Measurements from ENCODE around the gene NDRG3. TPM values are rescaled to one million over a fixed set of nuclear protein-coding genes. Genes with fewer than 3 reads are reported as not detected.

The NDRG3 gene
- polyA plus RNA-seq, 1 donor from 2014 or later: 61.0 TPM

GRCh38 chr20:36624068-36624943, 121.6 kb downstream of the NDRG3 start:
- H3K4me3 ChIP-seq (ENCODE audit: low read length): no peak overlapping the region
- no peaks in the 10 kb centered on the region for H3K9me2 ChIP-seq (ENCODE audit: insufficient read depth, low read length)
- H3F3A ChIP-seq (ENCODE audit: insufficient read depth, low read length, poor library complexity, severe bottlenecking): no peaks in the 10 kb centered on the region
- H2AFZ ChIP-seq (ENCODE audit: low read depth, low read length): no peak overlapping the region
- H3K27ac ChIP-seq (ENCODE audit: low read length): no peak overlapping the region
- no peak overlapping the region for H3K9ac ChIP-seq (ENCODE audit: low read length)
- H3K27me3 ChIP-seq (ENCODE audit: insufficient read depth, low read depth, low read length): no peaks in the 10 kb centered on the region
- TF ChIP-seq POLR2AphosphoS5 (IDR thresholded peaks at IDR 0.05) (no peak), RAD21 (conservative IDR thresholded peaks at IDR 0.05) (no peak), EP300 (conservative IDR thresholded peaks at IDR 0.05; ENCODE audit: poor library complexity, severe bottlenecking) (no peak), MXI1 (conservative IDR thresholded peaks at IDR 0.05; ENCODE audit: poor library complexity, severe bottlenecking) (no peak), TAF1 (IDR thresholded peaks at IDR 0.05; ENCODE audit: low read depth) (no peak), EZH2 (IDR thresholded peaks at IDR 0.05; ENCODE audit: borderline replicate concordance, insufficient read depth, low read length, poor library complexity, severe bottlenecking) (no peak), CTCF (IDR thresholded peaks at IDR 0.05; ENCODE audit: poor library complexity, severe bottlenecking) (no peak), REST (IDR thresholded peaks at IDR 0.05; ENCODE audit: borderline replicate concordance) (no peak), SMC3 (conservative IDR thresholded peaks at IDR 0.05; ENCODE audit: poor library complexity) (no peak)
- H3K4me2 ChIP-seq (ENCODE audit: low read length): no peak overlapping the region
- no peaks in the 10 kb centered on the region for H3K79me2 ChIP-seq (replicated peaks; ENCODE audit: insufficient read depth, low read length)
- no peaks in the 10 kb centered on the region for H3K9me3 ChIP-seq (ENCODE audit: low read length)
- no peaks in the 10 kb centered on the region for H4K20me1 ChIP-seq (ENCODE audit: insufficient read depth)
- H3K36me3 ChIP-seq (ENCODE audit: insufficient read depth, low read length): no peaks in the 10 kb centered on the region

GRCh38 chr20:36623444-36623843, 122.4 kb downstream of the NDRG3 start:
- Histone ChIP-seq H3K27ac (ENCODE audit: low read length) (no peak overlapping the region), H3K27me3 (ENCODE audit: insufficient read depth, low read depth, low read length) (no peaks in the 10 kb centered on the region), H3K9me3 (ENCODE audit: low read length) (no peaks in the 10 kb centered on the region), H4K20me1 (ENCODE audit: insufficient read depth) (no peaks in the 10 kb centered on the region), H3F3A (ENCODE audit: insufficient read depth, low read length, poor library complexity, severe bottlenecking) (no peaks in the 10 kb centered on the region), H3K4me2 (ENCODE audit: low read length) (no peak overlapping the region), H3K9ac (ENCODE audit: low read length) (no peak overlapping the region), H3K9me2 (ENCODE audit: insufficient read depth, low read length) (no peaks in the 10 kb centered on the region), H2AFZ (ENCODE audit: low read depth, low read length) (no peak overlapping the region), H3K4me3 (ENCODE audit: low read length) (no peak overlapping the region), H3K36me3 (ENCODE audit: insufficient read depth, low read length) (no peaks in the 10 kb centered on the region), H3K79me2 (replicated peaks; ENCODE audit: insufficient read depth, low read length) (no peaks in the 10 kb centered on the region)
- TF ChIP-seq EP300 (conservative IDR thresholded peaks at IDR 0.05; ENCODE audit: poor library complexity, severe bottlenecking) (no peak), RAD21 (conservative IDR thresholded peaks at IDR 0.05) (no peak), TAF1 (IDR thresholded peaks at IDR 0.05; ENCODE audit: low read depth) (no peak), SMC3 (conservative IDR thresholded peaks at IDR 0.05; ENCODE audit: poor library complexity) (no peak), CTCF (IDR thresholded peaks at IDR 0.05; ENCODE audit: poor library complexity, severe bottlenecking) (no peak), POLR2AphosphoS5 (IDR thresholded peaks at IDR 0.05) (no peak), REST (IDR thresholded peaks at IDR 0.05; ENCODE audit: borderline replicate concordance) (no peak), EZH2 (IDR thresholded peaks at IDR 0.05; ENCODE audit: borderline replicate concordance, insufficient read depth, low read length, poor library complexity, severe bottlenecking) (no peak), MXI1 (conservative IDR thresholded peaks at IDR 0.05; ENCODE audit: poor library complexity, severe bottlenecking) (no peak)
